Fibroblast of skin of right biceps (primary cell): Measurements from ENCODE around the gene ARMH4.
"Not testable (repeated sequence)": the region's sequence is repeated elsewhere in the genome, so short reads cannot be mapped to it uniquely, and the experiment has no call there.

Experiments
- DNase-seq: peaks from one replicate; pipeline ENCODE4 v3.0.0-alpha.2; 2013

Gene ARMH4

GRCh38 chr14:58143106-58143505 is 8.9 kb downstream of the ARMH4 start:
- DNase-seq, result no peak

- DNase-seq, result no peak
Observed at GRCh38 chr14:58141893-58142292, 10.1 kb downstream of the ARMH4 start.

GRCh38 chr14:58138714-58139482 is 13.1 kb downstream of the ARMH4 start:
- DNase-seq, result no peak

- no peak for DNase-seq
Observed at GRCh38 chr14:58138031-58138713, 13.8 kb downstream of the ARMH4 start.

- DNase-seq, result peak; percentile 82
Observed at GRCh38 chr14:58133739-58134138, 18.3 kb downstream of the ARMH4 start.

- peak; percentile 51 for DNase-seq
Observed at GRCh38 chr14:58131386-58131785, 20.6 kb downstream of the ARMH4 start.

- no peak for DNase-seq
Observed at GRCh38 chr14:58130116-58130782, 21.8 kb downstream of the ARMH4 start.

GRCh38 chr14:58129208-58129607 is 22.8 kb downstream of the ARMH4 start:
- no peak for DNase-seq

- no peak for DNase-seq
Observed at GRCh38 chr14:58128416-58128815, 23.6 kb downstream of the ARMH4 start.

GRCh38 chr14:58122546-58122945 is 29.5 kb downstream of the ARMH4 start:
- DNase-seq, result not testable (repeated sequence)

GRCh38 chr14:58121530-58122186 is 30.4 kb downstream of the ARMH4 start:
- no peak for DNase-seq

GRCh38 chr14:58119381-58119780 is 32.6 kb downstream of the ARMH4 start:
- no peak for DNase-seq

GRCh38 chr14:58118097-58118815 is 33.8 kb downstream of the ARMH4 start:
- DNase-seq, result peak; percentile 40

- DNase-seq, result no peak
Observed at GRCh38 chr14:58109744-58110143, 42.3 kb downstream of the ARMH4 start.

- no peak for DNase-seq
Observed at GRCh38 chr14:58108717-58109116, 43.3 kb downstream of the ARMH4 start.

- peak; percentile 57 for DNase-seq
Observed at GRCh38 chr14:58107947-58108552, 44.0 kb downstream of the ARMH4 start.

- DNase-seq, result no peak
Observed at GRCh38 chr14:58107041-58107440, 45.0 kb downstream of the ARMH4 start.

- no peak for DNase-seq
Observed at GRCh38 chr14:58106446-58106845, 45.6 kb downstream of the ARMH4 start.

GRCh38 chr14:58104808-58105207 is 47.2 kb downstream of the ARMH4 start:
- DNase-seq, result peak; percentile 71

- DNase-seq, result peak; percentile 49
Observed at GRCh38 chr14:58100735-58101368, 51.2 kb downstream of the ARMH4 start.

- no peak for DNase-seq
Observed at GRCh38 chr14:58099682-58100081, 52.3 kb downstream of the ARMH4 start.

GRCh38 chr14:58098507-58098906 is 53.5 kb downstream of the ARMH4 start:
- DNase-seq, result no peak
